HepG2 (cell line): ENCODE results near the gene EMC1. TPM values are rescaled to one million over a fixed set of nuclear protein-coding genes. Genes with fewer than 3 reads are reported as not detected.

Source experiments
- JUND ChIP-seq: sonication (generic); formaldehyde crosslinking; IDR thresholded peaks from 2 replicates; pipeline ENCODE4 v1.8.0; 2022; ENCODE audit warnings: mild to moderate bottlenecking, missing genetic modification reagents
- KAT2B ChIP-seq: fragments of 150-350 bp; IDR thresholded peaks from 2 replicates; pipeline ENCODE4 v1.6.1; 2014; ENCODE audit warnings: low read depth, low read length, borderline replicate concordance
- MXI1 ChIP-seq: IDR thresholded peaks from 3 replicates; pipeline ENCODE4 v1.6.1; 2012; ENCODE audit warnings: low read depth, low read length, inconsistent platforms, borderline replicate concordance
- NR2C2 ChIP-seq: sonication (generic); formaldehyde crosslinking; IDR thresholded peaks from 2 replicates; pipeline ENCODE4 v1.4.0; 2020; ENCODE audit warnings: missing genetic modification reagents, mild to moderate bottlenecking, moderate library complexity, borderline replicate concordance
- SIN3A ChIP-seq: IDR thresholded peaks from 2 replicates; pipeline ENCODE4 v1.6.1; 2011; ENCODE audit warnings: low read depth, mild to moderate bottlenecking, control low read depth, low read length, borderline replicate concordance
- SP140L ChIP-seq: sonication (generic); formaldehyde crosslinking; IDR thresholded peaks from 2 replicates; pipeline ENCODE4 v1.4.0; 2020; ENCODE audit warnings: missing genetic modification reagents, borderline replicate concordance
- ZC3H4 ChIP-seq: sonication (generic); formaldehyde crosslinking; IDR thresholded peaks from 2 replicates; pipeline ENCODE4 v1.4.0; 2020; ENCODE audit warnings: missing genetic modification reagents, borderline replicate concordance
- ZFP36 ChIP-seq: fragments of 150-350 bp; IDR thresholded peaks from 2 replicates; pipeline ENCODE4 v1.6.1; 2018; ENCODE audit warnings: borderline replicate concordance, low read length, low read depth; ENCODE audit not compliant: partially characterized antibody
- ZNF282 ChIP-seq: fragments of 450-650 bp; IDR thresholded peaks from 2 replicates; pipeline ENCODE4 v1.6.1; 2018; ENCODE audit not compliant: partially characterized antibody
- ZNF703 ChIP-seq: sonication (generic); formaldehyde crosslinking; IDR thresholded peaks from 2 replicates; pipeline ENCODE4 v1.5.1; 2020; ENCODE audit warnings: missing genetic modification reagents, mild to moderate bottlenecking, moderate library complexity, borderline replicate concordance
- ZNF761 ChIP-seq: sonication (generic); formaldehyde crosslinking; conservative IDR thresholded peaks from 2 replicates; pipeline ENCODE4 v1.4.0; 2020; ENCODE audit warnings: mild to moderate bottlenecking, missing genetic modification reagents
- polyA plus RNA-seq, 8 experiments: library from polyadenylated mRNA; depleted of rRNA in 3 of 8; stranded (reverse) in 7 of 8; unstranded in 1 of 8; fragments of >200 nt; fragmentation: Illumina TruSeq in 4 of 8; extraction: Trizol in 4 of 8; gene quantifications; 2 replicates each; pipeline versions ENCODE4 v1.2.1 to v1.2.3, GENCODE V29; 2011 to 2016; ENCODE audit warnings: low read depth in 4 of 8, missing spikeins in 1 of 8, mixed read lengths in 1 of 8; ENCODE audit not compliant: insufficient read depth in 1 of 8
- total RNA-seq, 5 experiments: library from RNA; depleted of rRNA; stranded (reverse); fragments of >200 nt; fragmentation: Illumina TruSeq; extraction: Trizol; gene quantifications; 2 replicates each; pipeline ENCODE4 v1.2.3, GENCODE V29; 2016; ENCODE audit warnings: low read depth in 1 of 5
- TF ChIP-seq, protein P1 (sequence below): sonication (generic); formaldehyde crosslinking; IDR thresholded peaks from 2 replicates; pipeline ENCODE4 v1.5.0; 2020; ENCODE audit warnings: mild to moderate bottlenecking, missing genetic modification reagents
- TF ChIP-seq, protein P2 (sequence below): sonication (generic); formaldehyde crosslinking; IDR thresholded peaks from 2 replicates; pipeline ENCODE4 v1.4.0; 2020; ENCODE audit warnings: missing genetic modification reagents
- TF ChIP-seq, protein P3 (sequence below): sonication (generic); formaldehyde crosslinking; conservative IDR thresholded peaks from 2 replicates; pipeline ENCODE4 v1.8.0; 2022; ENCODE audit warnings: missing genetic modification reagents
- TF ChIP-seq, protein P4 (sequence below): sonication (generic); formaldehyde crosslinking; IDR thresholded peaks from 2 replicates; pipeline ENCODE4 v1.4.0; 2020; ENCODE audit warnings: missing genetic modification reagents, borderline replicate concordance
- TF ChIP-seq, protein P5 (sequence below): conservative IDR thresholded peaks from 2 replicates; pipeline ENCODE4 v1.6.1; 2018; ENCODE audit warnings: missing genetic modification reagents

EMC1 gene
- total and polyA plus RNA-seq, 2 of the 13 experiments (the other 11 are each of a cell fraction or from before 2014, with no cell fraction given): 38.0 to 61.3 TPM

DNA sequence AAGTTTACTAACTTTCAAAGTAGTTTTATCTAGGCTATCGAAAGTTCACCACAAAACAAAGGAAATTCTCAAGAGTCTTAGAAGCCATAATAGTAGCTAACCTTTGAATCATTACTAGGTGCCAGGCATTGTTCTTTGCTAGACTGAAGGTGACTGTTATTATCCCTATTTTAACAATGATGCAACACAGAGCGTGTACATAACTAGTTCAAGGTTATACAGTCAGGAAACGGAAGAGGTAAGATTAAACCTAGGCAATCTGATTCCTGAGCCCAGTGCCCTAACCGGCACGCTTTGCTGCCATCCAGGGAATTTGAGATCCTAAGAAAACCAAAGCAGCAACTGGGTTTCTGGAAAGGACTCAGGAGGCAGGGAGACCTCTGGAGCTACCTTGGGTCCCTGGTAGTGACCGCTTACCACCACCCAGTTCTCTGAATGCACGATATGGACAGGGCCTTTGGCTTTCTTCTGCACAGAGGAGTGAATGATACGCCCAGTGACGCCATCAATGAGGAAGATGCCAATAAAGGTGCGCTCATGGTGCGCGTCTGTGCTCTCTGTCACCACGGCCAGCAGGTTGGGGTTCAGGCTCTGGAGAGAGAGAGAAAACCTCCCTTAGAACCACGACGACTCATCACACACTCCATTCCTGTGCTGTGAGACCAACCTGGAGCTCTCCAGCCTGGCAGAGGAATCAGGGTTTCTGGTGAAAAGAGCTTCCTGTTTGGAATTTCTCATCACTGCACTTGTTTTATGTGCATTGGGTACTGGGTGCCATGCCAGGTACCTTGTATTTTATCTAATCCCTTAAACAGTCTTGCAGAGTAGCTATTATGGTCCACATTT, 28.1 kb downstream of the EMC1 start (continued):
- no peak for TF ChIP-seq MXI1
- TF ChIP-seq ZFP36: no peak
- no peak for TF ChIP-seq ZNF282
- TF ChIP-seq, protein P1, sequence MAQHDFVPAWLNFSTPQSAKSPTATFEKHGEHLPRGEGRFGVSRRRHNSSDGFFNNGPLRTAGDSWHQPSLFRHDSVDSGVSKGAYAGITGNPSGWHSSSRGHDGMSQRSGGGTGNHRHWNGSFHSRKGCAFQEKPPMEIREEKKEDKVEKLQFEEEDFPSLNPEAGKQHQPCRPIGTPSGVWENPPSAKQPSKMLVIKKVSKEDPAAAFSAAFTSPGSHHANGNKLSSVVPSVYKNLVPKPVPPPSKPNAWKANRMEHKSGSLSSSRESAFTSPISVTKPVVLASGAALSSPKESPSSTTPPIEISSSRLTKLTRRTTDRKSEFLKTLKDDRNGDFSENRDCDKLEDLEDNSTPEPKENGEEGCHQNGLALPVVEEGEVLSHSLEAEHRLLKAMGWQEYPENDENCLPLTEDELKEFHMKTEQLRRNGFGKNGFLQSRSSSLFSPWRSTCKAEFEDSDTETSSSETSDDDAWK (CRISPR knock-in tag): no peak
- TF ChIP-seq SIN3A: no peak
- TF ChIP-seq SP140L (CRISPR knock-in tag): no peak
- TF ChIP-seq ZNF703 (CRISPR knock-in tag): no peak
- TF ChIP-seq, protein P2, sequence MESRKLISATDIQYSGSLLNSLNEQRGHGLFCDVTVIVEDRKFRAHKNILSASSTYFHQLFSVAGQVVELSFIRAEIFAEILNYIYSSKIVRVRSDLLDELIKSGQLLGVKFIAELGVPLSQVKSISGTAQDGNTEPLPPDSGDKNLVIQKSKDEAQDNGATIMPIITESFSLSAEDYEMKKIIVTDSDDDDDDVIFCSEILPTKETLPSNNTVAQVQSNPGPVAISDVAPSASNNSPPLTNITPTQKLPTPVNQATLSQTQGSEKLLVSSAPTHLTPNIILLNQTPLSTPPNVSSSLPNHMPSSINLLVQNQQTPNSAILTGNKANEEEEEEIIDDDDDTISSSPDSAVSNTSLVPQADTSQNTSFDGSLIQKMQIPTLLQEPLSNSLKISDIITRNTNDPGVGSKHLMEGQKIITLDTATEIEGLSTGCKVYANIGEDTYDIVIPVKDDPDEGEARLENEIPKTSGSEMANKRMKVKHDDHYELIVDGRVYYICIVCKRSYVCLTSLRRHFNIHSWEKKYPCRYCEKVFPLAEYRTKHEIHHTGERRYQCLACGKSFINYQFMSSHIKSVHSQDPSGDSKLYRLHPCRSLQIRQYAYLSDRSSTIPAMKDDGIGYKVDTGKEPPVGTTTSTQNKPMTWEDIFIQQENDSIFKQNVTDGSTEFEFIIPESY (CRISPR knock-in tag): no peak
- TF ChIP-seq, protein P3, sequence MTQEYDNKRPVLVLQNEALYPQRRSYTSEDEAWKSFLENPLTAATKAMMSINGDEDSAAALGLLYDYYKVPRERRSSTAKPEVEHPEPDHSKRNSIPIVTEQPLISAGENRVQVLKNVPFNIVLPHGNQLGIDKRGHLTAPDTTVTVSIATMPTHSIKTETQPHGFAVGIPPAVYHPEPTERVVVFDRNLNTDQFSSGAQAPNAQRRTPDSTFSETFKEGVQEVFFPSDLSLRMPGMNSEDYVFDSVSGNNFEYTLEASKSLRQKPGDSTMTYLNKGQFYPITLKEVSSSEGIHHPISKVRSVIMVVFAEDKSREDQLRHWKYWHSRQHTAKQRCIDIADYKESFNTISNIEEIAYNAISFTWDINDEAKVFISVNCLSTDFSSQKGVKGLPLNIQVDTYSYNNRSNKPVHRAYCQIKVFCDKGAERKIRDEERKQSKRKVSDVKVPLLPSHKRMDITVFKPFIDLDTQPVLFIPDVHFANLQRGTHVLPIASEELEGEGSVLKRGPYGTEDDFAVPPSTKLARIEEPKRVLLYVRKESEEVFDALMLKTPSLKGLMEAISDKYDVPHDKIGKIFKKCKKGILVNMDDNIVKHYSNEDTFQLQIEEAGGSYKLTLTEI (CRISPR knock-in tag): no peak
- TF ChIP-seq JUND: no peak
- peak; percentile 71 for TF ChIP-seq NR2C2 (CRISPR knock-in tag)
- TF ChIP-seq ZC3H4: no peak
- TF ChIP-seq, protein P4, sequence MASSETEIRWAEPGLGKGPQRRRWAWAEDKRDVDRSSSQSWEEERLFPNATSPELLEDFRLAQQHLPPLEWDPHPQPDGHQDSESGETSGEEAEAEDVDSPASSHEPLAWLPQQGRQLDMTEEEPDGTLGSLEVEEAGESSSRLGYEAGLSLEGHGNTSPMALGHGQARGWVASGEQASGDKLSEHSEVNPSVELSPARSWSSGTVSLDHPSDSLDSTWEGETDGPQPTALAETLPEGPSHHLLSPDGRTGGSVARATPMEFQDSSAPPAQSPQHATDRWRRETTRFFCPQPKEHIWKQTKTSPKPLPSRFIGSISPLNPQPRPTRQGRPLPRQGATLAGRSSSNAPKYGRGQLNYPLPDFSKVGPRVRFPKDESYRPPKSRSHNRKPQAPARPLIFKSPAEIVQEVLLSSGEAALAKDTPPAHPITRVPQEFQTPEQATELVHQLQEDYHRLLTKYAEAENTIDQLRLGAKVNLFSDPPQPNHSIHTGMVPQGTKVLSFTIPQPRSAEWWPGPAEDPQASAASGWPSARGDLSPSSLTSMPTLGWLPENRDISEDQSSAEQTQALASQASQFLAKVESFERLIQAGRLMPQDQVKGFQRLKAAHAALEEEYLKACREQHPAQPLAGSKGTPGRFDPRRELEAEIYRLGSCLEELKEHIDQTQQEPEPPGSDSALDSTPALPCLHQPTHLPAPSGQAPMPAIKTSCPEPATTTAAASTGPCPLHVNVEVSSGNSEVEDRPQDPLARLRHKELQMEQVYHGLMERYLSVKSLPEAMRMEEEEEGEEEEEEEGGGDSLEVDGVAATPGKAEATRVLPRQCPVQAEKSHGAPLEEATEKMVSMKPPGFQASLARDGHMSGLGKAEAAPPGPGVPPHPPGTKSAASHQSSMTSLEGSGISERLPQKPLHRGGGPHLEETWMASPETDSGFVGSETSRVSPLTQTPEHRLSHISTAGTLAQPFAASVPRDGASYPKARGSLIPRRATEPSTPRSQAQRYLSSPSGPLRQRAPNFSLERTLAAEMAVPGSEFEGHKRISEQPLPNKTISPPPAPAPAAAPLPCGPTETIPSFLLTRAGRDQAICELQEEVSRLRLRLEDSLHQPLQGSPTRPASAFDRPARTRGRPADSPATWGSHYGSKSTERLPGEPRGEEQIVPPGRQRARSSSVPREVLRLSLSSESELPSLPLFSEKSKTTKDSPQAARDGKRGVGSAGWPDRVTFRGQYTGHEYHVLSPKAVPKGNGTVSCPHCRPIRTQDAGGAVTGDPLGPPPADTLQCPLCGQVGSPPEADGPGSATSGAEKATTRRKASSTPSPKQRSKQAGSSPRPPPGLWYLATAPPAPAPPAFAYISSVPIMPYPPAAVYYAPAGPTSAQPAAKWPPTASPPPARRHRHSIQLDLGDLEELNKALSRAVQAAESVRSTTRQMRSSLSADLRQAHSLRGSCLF (CRISPR knock-in tag): no peak
- no peak for TF ChIP-seq KAT2B
- no peak for TF ChIP-seq ZNF761
- TF ChIP-seq, protein P5, sequence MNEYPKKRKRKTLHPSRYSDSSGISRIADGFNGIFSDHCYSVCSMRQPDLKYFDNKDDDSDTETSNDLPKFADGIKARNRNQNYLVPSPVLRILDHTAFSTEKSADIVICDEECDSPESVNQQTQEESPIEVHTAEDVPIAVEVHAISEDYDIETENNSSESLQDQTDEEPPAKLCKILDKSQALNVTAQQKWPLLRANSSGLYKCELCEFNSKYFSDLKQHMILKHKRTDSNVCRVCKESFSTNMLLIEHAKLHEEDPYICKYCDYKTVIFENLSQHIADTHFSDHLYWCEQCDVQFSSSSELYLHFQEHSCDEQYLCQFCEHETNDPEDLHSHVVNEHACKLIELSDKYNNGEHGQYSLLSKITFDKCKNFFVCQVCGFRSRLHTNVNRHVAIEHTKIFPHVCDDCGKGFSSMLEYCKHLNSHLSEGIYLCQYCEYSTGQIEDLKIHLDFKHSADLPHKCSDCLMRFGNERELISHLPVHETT (CRISPR knock-in tag): no peak
